GM21529 (cell line): ENCODE results near the gene DNAJC3.

Experiments used
- ATAC-seq: cut with Tn5 transposase; IDR thresholded peaks from one replicate; pipeline ENCODE4 v1.9.1; 2021; ENCODE audit not compliant: unreplicated experiment

The DNAJC3 gene, protein sequence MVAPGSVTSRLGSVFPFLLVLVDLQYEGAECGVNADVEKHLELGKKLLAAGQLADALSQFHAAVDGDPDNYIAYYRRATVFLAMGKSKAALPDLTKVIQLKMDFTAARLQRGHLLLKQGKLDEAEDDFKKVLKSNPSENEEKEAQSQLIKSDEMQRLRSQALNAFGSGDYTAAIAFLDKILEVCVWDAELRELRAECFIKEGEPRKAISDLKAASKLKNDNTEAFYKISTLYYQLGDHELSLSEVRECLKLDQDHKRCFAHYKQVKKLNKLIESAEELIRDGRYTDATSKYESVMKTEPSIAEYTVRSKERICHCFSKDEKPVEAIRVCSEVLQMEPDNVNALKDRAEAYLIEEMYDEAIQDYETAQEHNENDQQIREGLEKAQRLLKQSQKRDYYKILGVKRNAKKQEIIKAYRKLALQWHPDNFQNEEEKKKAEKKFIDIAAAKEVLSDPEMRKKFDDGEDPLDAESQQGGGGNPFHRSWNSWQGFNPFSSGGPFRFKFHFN

DNA sequence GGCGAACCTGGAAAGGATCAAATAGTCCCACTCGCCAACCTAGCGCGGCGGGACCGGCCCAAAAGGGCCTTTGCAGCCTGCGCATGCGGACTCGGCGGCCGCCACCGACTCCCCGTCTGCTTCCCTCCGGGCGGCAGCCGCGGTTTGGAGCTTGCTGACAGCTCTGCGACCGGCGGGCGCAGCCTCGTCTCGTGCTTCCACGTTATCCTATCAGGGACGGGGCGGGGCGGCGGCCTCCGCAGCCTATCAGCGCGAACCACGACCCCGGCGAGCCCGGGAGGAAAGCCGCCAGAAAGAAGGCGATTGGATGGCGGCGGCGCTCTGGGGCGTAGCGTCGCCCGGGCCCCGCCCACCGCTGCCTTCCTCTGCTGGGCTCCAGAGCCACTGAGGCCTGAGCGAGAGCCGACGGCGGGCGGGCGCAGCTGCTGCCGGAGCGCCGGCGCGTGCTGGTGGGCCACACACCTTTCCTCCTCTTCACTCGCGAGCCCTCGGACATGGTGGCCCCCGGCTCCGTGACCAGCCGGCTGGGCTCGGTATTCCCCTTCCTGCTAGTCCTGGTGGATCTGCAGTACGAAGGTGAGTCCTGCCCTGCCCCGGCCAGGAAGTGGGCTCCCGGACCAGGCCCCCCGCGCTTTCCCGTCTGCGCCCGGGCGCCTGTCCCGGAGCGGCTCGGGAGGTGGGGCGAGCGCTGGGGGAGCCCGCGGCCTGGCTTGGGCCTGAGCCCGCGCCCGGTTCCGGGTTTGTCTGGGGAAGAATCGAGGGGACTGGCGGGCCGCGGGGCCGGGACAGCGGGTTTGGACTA lies at the start of gene DNAJC3:
DNAJC3 (plus strand) TSS at position 378 of the 802 bp plus-strand sequence; CDS start at position 495, 117 bp downstream.
- peak; percentile 91 for ATAC-seq

DNA sequence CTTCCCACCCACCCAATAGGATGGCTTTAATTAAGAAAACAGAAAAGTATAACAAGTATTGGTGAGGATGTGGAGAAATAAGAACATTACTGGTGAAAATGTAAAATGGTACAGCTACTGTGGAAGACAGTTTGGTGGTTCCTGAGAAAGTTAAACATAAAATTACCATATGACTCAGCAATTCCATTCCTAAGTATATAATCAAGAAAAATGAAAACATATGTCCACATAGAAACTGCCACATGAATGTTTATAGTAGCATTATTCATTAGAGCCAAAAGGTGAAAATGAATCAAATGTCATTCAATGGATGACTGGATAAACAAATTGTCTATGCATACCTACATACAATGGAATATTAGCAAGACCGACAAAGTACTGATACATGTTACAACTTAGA lies 49.3 kb upstream of the DNAJC3 start:
- ATAC-seq = no peak

DNA sequence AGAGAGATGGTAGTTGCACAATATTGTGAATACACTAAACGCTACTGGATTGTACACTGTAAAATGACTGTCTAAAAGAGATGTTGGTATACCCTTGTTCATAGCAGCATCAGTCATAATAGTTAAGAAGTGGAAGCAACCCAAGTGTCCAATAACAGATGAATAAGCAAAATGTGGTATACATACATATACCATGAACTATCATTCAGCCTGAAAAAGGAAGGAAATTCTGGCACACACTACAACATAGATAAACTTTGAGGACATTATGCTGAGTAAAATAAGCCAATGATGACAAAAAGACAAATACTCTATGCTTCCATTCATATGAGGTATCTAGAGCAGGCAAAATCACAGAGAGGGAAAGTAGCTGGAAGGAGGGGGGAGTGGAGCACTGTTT lies 48.5 kb upstream of the DNAJC3 start:
- no peak for ATAC-seq

DNA sequence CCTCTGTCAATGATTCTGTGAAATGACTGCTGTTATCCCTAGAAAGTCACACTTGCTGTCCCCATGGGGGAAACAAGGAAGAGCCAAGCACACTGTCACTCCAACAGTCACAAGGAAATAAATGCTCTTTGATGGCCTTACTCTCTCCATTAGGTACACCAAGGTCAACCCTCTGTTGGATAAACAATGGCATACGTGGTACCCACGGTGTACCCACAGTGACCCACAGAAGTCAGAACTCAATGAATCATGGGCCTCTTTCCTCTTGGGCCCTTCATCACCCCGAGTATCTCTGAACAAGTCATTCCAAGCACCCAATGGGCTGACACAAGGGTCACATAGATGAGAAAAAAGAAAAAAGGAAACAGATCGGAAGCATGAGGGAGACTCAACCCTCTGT lies 47.9 kb upstream of the DNAJC3 start:
- ATAC-seq = no peak

DNA sequence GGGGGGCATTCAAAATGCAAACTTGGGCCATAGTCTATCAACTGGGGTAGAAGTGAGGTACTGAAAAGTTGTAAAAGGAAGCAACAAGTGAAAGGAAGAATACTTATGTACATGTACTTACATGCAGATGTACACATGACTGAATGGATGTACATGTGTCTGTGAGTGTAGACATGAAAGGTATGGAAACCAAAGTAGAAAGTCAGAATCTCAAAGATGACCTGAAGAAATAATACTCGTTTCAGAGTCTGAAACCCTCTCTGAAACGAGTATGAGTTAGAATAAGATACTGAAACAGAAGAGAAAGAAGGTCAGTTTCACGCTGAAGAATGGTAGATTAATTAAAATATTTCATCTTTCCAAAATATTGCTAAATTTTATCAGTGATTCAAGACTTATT lies 46.3 kb upstream of the DNAJC3 start:
- ATAC-seq = no peak

DNA sequence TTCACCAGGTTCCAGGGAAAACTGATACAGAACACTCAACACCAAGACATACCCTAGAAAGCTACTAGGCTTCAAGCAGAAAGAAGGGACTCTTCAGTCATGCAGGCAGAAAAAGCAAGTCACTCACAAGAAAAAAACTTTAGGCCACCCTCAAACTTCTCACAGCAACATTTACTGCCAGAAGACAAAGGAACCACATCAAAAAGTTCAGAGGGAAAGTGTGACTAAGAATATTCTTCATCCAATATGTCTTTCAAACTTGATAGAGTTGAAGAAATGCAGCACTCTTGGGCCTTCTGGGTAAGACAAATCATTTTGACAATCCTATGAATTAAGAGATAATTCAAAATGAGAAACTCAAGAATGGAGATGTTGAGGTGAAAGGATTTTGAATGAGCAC lies 40.1 kb upstream of the DNAJC3 start:
- no peak for ATAC-seq

DNA sequence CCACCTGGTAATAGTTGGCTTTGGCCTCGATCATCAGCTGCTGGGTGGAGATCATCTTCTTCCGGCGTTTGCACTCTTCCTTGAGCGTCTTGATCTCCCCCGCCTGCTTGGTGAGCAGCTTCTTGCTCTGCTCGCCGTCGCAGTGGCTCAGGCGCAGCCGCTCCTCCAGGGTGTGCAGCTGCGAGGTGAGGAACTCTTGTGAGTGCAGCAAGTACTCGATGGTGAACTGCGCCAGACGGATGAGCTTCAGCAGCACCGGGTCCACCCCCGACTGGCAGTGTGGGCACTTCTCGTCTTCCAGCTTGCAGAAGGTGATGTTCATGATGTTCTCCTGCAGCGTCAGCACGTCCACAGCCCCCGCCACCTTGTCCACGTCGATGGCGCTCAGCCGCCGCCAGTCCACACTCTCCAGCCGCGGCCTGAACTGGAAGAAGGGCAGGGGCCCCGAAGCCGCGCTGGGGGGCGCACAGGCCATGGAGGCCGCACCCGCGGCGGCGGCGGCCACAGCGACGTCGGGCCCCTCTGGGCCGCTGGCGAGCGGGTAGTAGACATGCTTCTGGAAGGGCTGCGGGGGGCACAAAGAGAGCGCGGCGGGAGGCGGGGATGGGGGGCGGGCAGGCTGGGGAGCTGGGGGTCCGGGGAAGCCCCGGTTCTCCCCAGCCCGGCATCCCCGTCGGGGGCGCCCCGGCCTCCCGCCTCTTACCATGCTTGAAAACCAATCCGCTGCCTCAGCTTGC lies 35.5 kb upstream of the DNAJC3 start:
- ATAC-seq = no peak

DNA sequence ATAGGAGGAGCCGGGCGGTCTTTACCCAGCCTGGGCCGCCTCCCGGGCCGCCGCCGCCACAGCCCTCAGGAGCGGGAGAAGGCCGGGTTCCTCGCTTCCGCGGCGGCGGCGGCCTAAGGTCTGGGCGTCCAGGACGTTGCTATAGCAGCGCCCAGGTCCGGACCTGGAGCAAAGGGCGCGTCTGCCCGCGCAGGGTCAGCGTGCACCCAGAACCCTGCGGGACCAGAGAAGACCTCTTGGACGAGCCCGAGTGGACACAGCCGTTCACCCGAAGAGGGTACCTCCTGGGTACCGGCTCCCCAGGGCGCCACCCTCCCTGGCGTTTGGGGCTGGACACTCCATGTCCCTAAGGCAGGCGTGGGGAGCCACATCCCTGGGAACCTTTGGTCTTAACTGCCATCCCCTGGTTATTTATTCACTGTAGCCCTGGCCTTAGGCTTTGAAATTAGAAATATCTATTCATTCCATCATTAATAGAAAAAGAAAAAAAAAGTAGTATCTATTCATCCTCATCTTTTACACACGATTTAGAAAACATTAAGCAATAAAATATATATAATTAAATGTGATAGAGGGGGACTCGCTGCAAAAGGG lies 34.8 kb upstream of the DNAJC3 start:
- ATAC-seq = no peak

DNA sequence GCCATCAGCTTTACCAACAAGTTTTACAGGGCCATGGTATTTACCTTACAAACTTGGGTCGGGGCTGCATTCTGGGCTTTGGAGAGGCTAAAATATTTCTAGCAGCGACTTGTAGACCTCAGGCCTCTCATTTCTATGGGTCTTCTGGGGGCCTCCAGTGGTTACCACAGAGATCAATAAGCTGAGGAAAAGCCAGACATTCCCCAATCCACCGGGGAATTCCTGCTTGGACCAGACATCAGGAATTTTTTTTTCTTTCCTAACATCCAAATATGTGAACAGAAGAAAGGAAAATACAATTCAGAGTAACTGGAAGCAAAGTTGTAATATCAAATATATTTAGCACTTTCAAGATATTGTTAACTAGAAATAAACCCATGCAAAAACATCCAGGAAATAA lies 33.9 kb upstream of the DNAJC3 start:
- ATAC-seq = no peak

DNA sequence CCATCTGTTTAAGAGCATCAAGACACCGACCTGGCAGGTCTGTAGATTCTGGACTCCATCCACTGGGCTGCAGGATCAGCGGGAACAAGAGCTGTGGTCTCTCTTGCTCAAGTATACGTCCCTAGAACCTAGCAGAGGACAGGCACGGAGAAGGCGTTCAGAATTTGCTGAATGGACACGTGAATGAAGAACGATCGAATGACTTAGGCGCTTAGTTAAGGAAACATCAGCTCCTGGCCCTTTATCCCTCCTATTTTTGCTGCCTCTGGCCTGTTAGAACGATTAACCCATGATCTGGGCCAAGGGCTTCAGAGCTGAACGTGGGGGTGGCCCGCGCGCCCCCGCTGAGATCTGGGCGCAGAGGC lies 33.4 kb upstream of the DNAJC3 start:
- no peak for ATAC-seq

DNA sequence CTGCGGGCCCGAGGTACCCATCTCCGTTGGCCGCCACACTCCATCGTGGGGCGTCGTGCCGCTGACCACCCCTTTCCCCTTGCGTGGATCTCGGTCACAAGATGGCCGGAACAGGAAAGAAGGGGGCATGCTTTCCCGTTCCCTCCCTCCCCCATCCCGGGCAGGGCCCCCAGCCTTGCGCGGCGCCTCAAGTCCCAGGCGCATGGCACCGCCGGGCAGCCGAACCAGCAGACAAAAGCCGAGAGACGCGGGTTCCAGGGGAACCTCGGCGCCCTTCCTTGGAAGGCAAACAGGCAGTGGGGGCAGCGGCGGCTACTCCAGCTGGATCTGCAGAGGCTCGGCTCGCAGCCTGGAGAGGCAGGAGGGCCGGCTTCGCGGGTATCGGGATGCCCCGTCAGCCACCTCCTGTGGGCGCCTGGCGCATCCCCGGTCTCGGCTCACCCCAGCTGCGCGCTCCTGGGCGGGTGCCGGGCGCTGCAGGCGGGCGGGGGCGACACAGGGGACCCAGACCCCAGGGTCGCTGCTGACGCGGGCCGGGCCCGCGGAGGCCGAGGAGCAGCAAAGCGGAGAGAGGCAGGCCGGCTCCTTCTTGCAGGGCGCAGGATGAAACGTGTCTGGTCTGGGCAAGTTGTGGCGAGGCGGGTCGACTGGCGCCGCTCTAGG lies 32.9 kb upstream of the DNAJC3 start:
- ATAC-seq = peak; percentile 36

DNA sequence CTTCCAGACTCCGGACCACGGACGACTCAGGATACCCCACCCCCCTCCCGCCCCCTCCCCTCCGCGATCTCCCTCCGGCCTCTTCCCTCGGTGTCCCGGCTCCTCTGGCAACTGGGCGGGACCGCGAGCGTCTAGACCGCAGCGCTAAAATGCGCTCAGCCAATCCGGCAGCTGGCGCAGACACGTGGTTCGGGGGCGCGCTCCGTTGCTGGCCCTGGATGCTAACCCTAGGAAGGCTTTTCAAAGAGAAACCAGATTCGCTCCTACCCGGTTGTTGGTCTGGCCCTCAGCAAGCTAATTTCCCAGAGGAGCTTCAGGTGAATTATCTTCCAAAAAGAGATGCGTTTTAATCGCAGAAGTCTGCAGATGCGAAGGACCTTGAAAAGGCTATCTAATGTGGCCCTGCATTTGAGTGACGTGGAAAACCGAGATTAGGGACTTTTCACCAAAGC lies 32.3 kb upstream of the DNAJC3 start, which contains the start of gene DZIP1:
DZIP1 (minus strand) TSS at position 106 of the 452 bp plus-strand sequence. CDS start 2,677 bp downstream, outside the sequence.
- peak; percentile 74 for ATAC-seq

DNA sequence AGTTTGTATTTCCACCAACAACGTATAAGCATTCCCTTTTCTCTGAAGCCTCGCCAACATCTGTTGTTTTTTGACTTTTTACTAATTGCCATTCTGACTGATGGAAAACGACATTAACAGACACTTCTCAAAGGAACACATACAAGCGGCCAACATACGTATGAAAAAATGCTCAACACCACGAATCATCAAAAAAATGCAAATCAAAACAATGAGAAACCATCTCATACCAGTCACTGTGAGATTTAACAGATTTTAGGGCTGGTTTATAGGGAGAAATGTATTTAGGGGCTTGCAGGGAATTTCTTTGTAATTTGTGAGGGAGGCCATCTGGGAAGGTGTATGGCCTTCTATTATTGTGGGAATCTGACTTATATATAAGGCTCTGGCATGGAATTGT lies 29.6 kb upstream of the DNAJC3 start:
- ATAC-seq = no peak

DNA sequence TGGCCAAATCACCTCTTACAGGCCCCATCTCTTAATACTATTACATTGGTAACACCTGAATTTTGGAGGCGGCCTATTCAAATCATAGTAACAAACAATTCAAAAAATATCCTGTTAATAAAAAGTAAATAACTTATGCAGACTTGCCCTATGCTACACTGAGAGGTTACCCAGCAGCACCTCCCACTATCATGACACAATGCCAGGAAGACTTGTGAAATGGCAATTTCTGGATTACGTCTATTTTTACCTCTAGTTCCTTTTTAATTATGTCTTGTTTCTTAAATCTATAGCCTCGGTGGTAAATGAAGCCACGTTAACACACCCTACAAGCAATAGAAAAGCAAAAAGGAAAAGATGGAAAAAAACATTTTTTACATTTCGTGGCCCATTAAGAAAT lies 26.2 kb upstream of the DNAJC3 start:
- no peak for ATAC-seq

DNA sequence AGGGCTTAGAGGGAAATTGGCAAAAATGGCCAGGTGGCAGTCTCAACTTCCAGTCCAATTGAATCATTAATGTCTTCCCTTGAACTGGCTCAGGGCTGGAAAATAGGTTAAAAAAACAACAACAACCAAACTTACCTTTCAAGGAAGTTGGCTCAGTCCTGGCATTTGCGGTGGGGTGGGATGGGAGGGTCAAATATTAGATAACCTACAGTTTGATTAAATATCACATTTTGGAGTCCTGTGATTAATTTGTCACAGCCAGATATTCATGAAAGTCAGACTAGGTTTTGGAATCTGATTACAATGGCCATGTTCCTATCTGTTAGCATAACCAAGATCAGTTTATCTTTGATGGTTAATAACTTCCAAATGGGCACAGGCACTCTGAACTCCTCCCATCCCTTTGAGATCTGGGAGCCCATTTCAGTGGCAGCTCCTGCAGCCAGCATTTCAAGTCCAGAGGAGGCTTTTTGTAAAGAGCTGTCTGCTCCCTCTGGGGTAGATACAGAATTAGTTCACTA lies 24.6 kb upstream of the DNAJC3 start:
- ATAC-seq = no peak

DNA sequence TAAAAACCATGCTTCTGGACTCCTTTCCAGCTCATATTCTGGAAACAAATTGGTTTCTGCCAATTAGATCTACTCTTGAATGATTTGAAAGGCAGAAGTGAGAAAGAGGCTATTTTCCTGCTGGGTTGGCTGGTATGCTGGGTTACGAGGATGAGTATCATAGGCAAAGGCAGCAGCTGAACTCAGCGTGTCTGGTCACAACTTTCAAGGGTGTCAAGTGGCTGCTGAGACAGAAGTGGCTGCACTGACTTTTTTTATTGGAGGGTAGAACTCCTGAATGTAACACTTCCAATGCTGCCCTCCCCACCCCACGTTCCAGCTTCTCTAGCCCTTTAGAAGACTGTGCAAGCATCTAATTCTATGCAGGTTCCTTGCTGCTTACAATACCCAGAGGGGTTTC lies 24.1 kb upstream of the DNAJC3 start:
- no peak for ATAC-seq

DNA sequence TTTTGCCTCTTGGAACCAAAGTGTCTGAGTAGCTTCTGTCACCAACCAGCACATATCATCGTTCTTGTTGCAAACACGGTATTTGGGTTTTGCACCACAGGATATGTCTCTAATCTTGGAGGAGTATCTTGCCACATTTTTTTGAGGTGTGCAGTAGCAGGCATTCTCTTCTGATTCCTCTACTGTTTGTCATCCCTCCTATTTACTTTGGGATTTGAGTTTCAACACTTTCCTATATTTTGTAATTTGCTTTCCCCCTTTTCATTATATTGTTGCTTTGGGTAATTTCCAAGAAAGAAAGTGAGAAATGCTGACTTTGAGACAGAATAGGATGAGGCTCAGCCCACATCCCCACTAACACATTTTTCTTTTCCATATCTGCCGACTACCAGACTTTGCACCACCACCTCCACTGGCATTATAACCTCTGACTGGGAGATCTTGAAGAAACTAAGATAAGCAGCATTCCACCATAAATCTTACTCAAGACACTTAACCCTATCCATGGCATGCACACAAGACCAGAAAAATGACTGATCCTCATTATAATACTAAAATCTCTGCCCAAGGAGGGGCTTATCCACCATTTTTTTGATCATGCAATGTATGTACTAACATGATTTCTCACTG lies 20.4 kb upstream of the DNAJC3 start:
- ATAC-seq = no peak

DNA sequence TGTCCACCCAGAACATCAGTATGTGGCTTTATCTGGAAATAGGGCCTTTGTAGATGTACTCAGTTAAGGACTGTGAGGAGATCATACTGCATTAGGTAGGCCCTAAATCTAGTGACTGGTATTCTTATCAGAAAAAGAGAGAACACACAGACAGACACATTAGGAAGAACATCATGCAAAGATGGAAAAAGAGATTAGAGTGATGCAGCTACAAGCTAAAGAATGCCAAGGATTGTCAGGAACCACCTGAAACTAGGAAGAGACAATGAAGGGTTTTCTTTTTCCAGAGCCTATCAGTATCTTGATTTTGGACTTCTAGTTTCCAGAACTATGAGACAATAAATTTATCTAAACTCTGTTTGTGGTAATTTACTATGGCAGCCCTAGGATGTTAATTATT lies 17.4 kb upstream of the DNAJC3 start:
- no peak for ATAC-seq

DNA sequence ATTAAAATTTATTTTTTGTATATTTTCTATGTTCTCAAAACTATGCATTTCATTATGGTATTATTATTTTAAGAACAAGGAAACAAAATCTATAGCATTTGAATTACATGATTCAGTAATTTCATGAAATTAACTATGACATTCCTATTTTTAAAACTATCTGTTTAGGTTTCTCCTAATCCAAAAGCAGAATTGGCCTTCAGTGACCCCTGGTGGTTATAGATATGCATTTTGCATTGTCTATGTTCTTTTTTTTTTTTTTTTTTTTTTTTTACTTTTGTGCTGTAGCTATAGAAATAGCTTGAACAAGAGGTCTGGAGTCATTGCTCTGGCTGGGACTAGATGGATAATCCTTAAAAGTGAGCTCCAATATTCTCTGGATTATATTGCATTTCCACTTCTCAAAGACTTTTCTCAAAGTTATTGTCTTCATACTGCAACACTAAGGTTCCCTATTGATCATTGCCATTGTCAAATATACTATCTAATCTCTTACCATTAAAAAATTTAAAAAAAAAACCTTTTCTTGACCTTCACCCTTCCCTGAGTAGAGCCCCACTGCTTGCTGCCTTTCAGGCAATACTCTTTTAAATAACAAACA lies 15.9 kb upstream of the DNAJC3 start:
- no peak for ATAC-seq
